HG03565 (cell line): ENCODE data around the gene ANKRD28.
"Not testable (repeated sequence)": the region's sequence is repeated elsewhere in the genome, so short reads cannot be mapped to it uniquely, and the experiment has no call there.

ENCODE experiments used
- ATAC-seq: cut with Tn5 transposase; IDR thresholded peaks from one replicate; pipeline ENCODE4 v1.9.1; 2021; ENCODE audit warnings: mild to moderate bottlenecking, moderate library complexity; ENCODE audit not compliant: unreplicated experiment

ANKRD28 gene

DNA sequence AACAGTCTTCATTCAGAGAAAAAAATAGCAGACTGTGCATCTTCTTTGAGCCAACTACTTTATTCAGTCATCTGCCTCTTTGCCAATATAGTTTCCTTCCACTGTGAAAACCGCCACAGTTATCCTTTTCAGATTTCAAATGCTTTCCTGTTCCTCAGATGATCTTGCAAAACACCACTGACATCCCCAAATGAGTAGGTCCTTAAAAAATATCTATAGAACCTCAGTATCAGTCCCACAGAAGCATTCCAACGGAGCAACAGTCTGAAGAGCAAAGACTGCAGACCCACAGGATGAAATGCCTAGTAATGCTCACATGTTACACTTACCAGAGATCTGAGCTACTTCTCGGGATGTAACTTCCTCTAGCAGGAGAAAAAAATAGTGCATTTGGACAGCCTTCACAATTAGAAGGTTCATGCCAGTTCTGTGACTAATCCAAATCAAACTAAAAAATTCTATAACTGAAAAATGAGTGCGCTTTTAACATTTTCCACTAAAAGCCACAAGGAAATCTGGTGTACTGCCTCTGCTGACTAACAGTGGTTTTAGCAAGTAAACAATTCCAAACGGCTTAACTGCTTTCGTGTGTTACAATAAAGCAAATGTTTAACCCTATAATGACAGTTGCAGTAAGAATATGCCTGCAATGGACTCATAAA, at the start of gene ANKRD28:
TSS of gene ANKRD28 (minus strand) at position 338 of the 662 bp plus-strand sequence. CDS start 1,458 bp downstream, outside the sequence.
- peak; percentile 24 for ATAC-seq

- no peak for ATAC-seq
Observed at GRCh38 chr3:15847239-15847638, 49.5 kb upstream of the ANKRD28 start.

DNA sequence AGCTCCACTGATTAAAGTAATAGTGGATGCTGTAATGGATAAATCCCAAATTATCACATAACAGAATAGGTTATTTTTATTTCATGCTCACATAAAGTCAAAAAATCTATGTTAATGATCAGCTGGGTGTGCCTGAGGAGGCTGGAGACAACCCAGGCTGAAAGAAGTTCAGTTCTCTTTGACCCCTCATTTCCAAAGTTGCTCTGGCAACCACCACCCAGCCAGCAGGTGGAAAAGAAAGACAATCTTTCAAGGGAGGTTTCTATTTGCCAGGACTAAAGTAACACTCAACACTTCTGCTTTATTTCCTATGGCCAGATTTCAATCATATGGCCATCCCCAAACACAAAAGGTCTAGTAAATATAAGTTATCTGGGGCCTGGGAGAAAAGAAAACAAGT, 48.8 kb upstream of the ANKRD28 start:
- ATAC-seq, result no peak

DNA sequence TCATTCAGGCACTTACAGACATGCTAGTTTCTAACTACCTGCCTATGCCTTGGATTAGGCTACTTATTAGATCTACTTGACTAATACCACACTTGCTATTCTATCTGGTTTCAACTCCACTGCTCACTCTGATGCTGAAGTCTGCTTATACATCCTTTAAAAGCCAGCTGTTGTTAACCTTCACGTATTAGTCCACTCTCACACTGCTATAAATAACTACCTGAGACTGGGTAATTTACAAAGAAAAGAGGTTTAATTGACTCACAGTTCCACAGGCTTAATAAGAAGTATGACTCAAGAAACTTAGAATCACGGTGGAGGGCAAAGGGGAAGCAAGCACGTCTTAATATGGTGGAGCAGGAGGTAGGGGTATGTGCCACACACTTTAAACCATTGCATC, 47.7 kb upstream of the ANKRD28 start:
- ATAC-seq, result peak; percentile 57

GRCh38 chr3:15844889-15845288, 47.1 kb upstream of the ANKRD28 start:
- ATAC-seq, result no peak

GRCh38 chr3:15841091-15841973, 43.6 kb upstream of the ANKRD28 start:
- ATAC-seq, result not testable (repeated sequence)

DNA sequence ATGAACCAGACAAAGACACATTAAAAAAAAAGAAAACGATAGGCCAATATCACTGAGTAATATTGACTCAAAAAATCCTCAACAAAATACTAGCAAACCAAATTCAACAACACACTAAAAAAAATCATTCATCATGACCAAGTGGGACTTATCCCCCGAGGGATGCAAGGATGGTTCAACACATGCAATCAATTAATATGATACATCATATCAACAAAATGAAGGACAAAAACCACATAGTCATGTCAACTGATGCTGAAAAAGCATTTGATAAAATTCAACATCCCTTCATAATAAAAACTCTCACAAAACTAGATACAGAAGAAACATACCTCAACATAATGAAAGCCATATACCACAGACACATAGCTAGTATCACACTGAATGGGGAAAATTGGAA, 41.8 kb upstream of the ANKRD28 start:
- ATAC-seq, result no peak

GRCh38 chr3:15831927-15832326, 34.1 kb upstream of the ANKRD28 start:
- no peak for ATAC-seq

- ATAC-seq, result no peak
Observed at GRCh38 chr3:15825016-15825415, 27.2 kb upstream of the ANKRD28 start.

- ATAC-seq, result no peak
Observed at GRCh38 chr3:15823092-15823491, 25.3 kb upstream of the ANKRD28 start.

DNA sequence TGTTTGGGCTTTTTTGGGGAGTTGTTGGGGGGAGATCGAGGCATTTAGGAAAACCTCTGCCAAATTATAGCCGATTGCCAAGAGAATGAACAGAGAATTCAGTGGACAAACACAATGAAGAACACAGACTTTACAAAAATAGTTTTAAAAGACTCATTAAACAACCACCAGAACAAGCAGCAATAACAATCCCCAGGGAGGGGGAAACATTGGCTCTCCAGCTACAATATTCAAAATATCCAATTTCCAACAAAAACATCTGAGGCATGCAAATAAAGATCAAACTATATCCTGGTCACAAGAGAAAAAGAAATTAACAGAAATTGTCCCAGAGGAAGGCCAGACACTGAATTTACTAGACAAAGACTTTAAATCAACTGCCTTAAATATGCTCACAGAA, 24.5 kb upstream of the ANKRD28 start:
- no peak for ATAC-seq

DNA sequence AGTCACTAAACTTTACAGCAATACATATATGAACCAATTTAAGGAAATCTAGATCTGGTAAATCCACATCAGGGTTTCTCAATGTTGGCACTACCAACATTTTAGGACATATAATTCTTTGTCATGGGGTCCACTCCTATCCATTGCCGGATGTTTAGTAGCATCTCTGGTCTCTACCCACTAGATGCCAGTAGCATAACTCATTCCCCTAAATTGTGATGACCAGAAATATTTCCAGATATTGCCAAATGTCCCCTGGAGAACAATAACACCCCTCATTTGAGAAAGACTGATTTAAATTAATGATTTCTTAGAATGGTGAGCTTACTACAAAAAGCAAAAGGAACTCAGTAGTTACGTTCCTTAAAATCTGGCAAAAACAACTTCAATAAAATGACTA, 23.1 kb upstream of the ANKRD28 start:
- ATAC-seq, result no peak

DNA sequence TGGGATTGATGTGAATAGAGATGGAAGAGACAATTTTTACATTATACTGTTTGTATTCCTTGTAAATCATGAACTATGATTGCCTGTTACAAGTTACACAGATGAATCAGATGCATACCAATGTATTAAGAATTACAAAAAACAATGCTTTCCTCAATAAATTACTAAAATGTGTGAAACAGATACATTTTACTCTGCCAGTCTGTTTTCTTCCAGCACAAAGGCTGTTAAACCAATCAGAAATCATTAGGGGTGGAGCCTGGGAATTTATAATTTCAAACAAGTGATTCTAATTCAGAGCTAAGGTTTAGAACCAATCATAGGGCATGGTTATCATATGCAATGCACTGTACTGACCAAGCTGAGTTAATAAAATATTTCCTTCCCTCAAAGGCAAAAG, 21.8 kb upstream of the ANKRD28 start:
- no peak for ATAC-seq

GRCh38 chr3:15819043-15819442, 21.3 kb upstream of the ANKRD28 start:
- no peak for ATAC-seq

GRCh38 chr3:15815696-15816095, 17.9 kb upstream of the ANKRD28 start:
- no peak for ATAC-seq

DNA sequence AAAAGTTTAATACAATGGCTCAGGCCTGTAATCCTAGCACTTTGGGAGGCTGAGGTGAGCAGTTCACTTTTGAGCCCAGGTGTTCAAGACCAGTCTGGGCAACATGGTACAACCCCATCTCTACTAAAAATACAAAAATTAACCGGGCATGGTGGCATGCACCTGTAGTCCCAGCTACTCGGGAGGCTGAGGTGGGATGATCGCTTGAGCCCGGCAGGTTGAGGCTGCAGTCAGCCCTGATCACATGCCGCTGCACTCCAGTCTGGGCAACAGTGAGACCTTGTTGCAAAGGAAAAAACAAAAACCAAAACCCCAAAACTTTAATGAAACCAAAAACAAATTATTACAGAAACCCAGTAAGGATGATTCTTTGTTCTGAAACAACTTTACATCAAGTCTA, 15.3 kb upstream of the ANKRD28 start:
- not testable (repeated sequence) for ATAC-seq

DNA sequence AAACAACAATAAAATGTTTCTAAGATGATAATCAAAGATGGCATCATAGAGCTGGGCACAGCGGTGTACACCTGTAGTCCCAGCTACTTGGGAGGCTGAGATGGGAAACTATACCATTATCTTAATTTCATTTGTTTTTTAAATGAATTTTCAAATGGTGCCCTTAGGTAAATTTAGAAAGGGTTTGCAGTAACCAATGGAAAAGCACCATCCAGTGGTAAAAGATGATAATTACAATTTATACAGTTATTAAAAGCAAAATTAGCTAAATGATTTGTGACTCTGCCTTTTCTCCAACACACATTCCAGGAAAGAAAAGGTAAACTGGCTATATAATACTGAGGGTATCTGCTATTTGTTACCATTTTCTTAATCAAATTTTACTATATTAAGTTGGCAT, 14.4 kb upstream of the ANKRD28 start:
- ATAC-seq, result no peak

DNA sequence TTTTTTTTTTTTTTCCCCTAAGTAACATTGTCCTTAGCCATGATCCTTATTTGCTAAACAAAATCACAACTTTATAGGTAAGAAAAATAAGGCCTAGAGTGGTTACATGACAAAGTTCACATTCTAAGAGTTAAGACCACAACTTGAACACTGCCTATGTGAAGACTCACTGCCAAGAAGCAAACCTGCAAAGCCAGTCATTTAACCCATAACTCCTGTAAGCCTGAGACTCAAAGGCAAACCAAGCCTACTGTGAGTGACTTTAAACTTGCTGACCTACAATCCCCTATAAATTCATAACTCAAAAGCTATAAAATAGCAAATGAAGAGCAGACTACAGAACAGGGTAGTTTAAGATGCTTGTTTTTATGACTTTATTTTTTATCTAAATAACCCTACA, 12.9 kb upstream of the ANKRD28 start:
- no peak for ATAC-seq

DNA sequence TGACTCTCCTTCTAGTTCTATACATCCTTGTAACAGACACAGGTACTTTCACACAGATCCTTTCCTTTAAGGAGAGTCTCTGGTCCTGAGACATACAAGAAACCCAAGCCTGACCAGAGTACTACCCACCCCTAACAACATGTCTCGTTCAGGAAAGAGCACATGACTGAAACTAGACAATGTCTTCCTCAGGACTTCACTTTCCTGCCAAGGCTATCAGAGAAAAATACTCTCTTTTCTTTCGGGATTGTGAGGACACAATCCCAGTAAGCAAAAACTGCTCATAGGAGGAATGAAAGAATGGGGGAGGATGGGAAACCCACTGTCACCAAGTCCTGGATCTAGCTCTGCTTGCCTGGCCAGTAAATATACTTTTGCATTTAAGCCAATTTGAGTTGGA, 11.5 kb upstream of the ANKRD28 start:
- ATAC-seq, result no peak

DNA sequence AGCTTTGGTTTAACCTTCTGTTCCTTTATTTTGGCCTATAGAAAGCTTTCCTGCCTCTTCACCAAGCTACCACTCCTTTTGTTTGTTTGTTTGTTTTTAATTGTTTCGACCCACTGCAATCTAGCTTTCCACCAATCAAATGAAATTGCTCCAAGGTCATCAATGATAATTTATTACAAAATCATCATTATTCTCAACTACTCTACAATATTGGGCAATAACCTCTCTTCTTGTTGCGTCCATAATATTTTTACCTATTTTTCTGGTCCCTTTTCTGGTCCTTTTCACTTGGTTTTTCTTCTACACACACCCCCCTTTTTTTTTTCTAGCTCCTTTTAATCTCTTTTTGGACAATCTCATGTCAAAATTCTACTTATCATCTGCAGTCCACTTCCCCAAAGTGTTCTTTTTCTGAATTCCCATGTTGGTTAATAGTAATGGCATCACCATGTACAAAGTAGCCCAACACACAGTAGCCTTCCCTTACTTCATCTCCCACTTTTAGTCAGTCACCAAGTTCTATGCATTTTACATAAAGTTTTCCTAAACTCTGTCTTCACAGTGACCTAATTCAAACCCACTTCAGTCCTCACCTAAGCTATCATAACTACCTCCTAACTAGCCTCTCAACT, 11.0 kb upstream of the ANKRD28 start:
- ATAC-seq, result no peak

- peak; percentile 71 for ATAC-seq
Observed at GRCh38 chr3:15805756-15806266, 8.0 kb upstream of the ANKRD28 start.
